Activated gamma-delta T cell treated with Interleukin-2 at 50 U/mL for 16 hours (primary cell): ENCODE measurements around the gene WARS2.

Experiments
- DNase-seq: peaks from one replicate; pipeline ENCODE4 v3.0.0-alpha.2; 2020

The WARS2 gene

GRCh38 chr1:118982266-118982665 lies 158.2 kb downstream of the WARS2 start:
- DNase-seq, result no peak

GRCh38 chr1:118981436-118981835 lies 159.0 kb downstream of the WARS2 start:
- no peak for DNase-seq
